ENCODE measurements around the gene PXN.
"Not testable (repeated sequence)": the region's sequence is repeated elsewhere in the genome, so short reads cannot be mapped to it uniquely, and the experiment has no call there.

PXN gene

GRCh38 chr12:120257041-120257821 is 8.3 kb downstream of the PXN start:
- Histone ChIP-seq H3K27me3 (ENCODE audit: insufficient read depth, poor library complexity, severe bottlenecking) (peaks cover 5% of the 10 kb centered on the region), H3K4me3 (replicated peaks; ENCODE audit: insufficient read depth, low read length) (no peak overlapping the region), H3K27ac (replicated peaks) (no peak overlapping the region)
- DNase-seq (ENCODE audit: low read depth in 1 of 2, low spot score in 1 of 2), result no peak
- TF ChIP-seq SPI1 (IDR thresholded peaks at IDR 0.05; ENCODE audit: borderline replicate concordance, low read depth), result no peak
- TF ChIP-seq GABPA (IDR thresholded peaks at IDR 0.05; ENCODE audit: low read depth), result no peak
- no peak for TF ChIP-seq CTCF (IDR thresholded peaks at IDR 0.05; ENCODE audit: insufficient read depth, low read length)
- no peak for TF ChIP-seq REST (IDR thresholded peaks at IDR 0.05; ENCODE audit: insufficient replicate concordance, low read depth)
- no peak for TF ChIP-seq POLR2AphosphoS5 (IDR thresholded peaks at IDR 0.05; ENCODE audit: low read depth)

GRCh38 chr12:120254809-120255208 is 10.7 kb downstream of the PXN start:
- Histone ChIP-seq H3K27me3 (ENCODE audit: insufficient read depth, poor library complexity, severe bottlenecking) (no peaks in the 10 kb centered on the region), H3K27ac (replicated peaks) (no peak overlapping the region), H3K4me3 (replicated peaks; ENCODE audit: insufficient read depth, low read length) (no peak overlapping the region)
- no peak for DNase-seq (ENCODE audit: low read depth in 1 of 2, low spot score in 1 of 2)
- TF ChIP-seq CTCF (IDR thresholded peaks at IDR 0.05; ENCODE audit: insufficient read depth, low read length) (no peak), SPI1 (IDR thresholded peaks at IDR 0.05; ENCODE audit: borderline replicate concordance, low read depth) (no peak), POLR2AphosphoS5 (IDR thresholded peaks at IDR 0.05; ENCODE audit: low read depth) (no peak), REST (IDR thresholded peaks at IDR 0.05; ENCODE audit: insufficient replicate concordance, low read depth) (no peak), GABPA (IDR thresholded peaks at IDR 0.05; ENCODE audit: low read depth) (no peak)

GRCh38 chr12:120253313-120253712 is 12.2 kb downstream of the PXN start:
- not testable (repeated sequence) for H3K4me3 ChIP-seq (replicated peaks; ENCODE audit: insufficient read depth, low read length); H3K27ac ChIP-seq (replicated peaks); H3K27me3 ChIP-seq (ENCODE audit: insufficient read depth, poor library complexity, severe bottlenecking)
- TF ChIP-seq SPI1 (IDR thresholded peaks at IDR 0.05; ENCODE audit: borderline replicate concordance, low read depth), result peak; percentile 26; the same call in 1 of the 2 replicates
- peak in 1 of 2 experiments; percentile 69 for DNase-seq (ENCODE audit: low read depth in 1 of 2, low spot score in 1 of 2)

- TF ChIP-seq SPI1 (IDR thresholded peaks at IDR 0.05; ENCODE audit: borderline replicate concordance, low read depth) (peak; percentile 89), POLR2AphosphoS5 (IDR thresholded peaks at IDR 0.05; ENCODE audit: low read depth) (peak; percentile 78), REST (IDR thresholded peaks at IDR 0.05; ENCODE audit: insufficient replicate concordance, low read depth) (no peak), CTCF (IDR thresholded peaks at IDR 0.05; ENCODE audit: insufficient read depth, low read length) (no peak), GABPA (IDR thresholded peaks at IDR 0.05; ENCODE audit: low read depth) (no peak)
- Histone ChIP-seq H3K27ac (replicated peaks) (no peak overlapping the region), H3K27me3 (ENCODE audit: insufficient read depth, poor library complexity, severe bottlenecking) (peaks cover 6% of the 10 kb centered on the region), H3K4me3 (replicated peaks; ENCODE audit: insufficient read depth, low read length) (no peak overlapping the region)
- DNase-seq (ENCODE audit: low read depth in 1 of 2, low spot score in 1 of 2), result peak in 1 of 2 experiments; percentile 71
Measured at GRCh38 chr12:120252071-120252906, 13.2 kb downstream of the PXN start.
